Epithelial cell of esophagus (primary cell): ENCODE data around the gene PPP3CB.

Source experiments
- DNase-seq: peaks from one replicate; pipeline ENCODE4 v3.0.0; 2010; ENCODE audit warnings: low read depth
- H3K4me3 ChIP-seq: 2 replicates; pipeline ENCODE4 v1.5.1; 2011; ENCODE audit warnings: mild to moderate bottlenecking, low read length, control low read depth
- CTCF ChIP-seq: IDR thresholded peaks from 2 replicates; pipeline ENCODE4 v1.5.1; 2011; ENCODE audit warnings: low read depth, mild to moderate bottlenecking, low read length, control low read depth, inconsistent platforms; ENCODE audit not compliant: insufficient read depth; ENCODE audit errors: missing control alignments

PPP3CB gene

GRCh38 chr10:73465978-73466726 is 29.7 kb downstream of the PPP3CB start:
- TF ChIP-seq CTCF: no peak
- no peak for DNase-seq
- H3K4me3 ChIP-seq: no peak overlapping the region

GRCh38 chr10:73460897-73461296 is 34.9 kb downstream of the PPP3CB start:
- TF ChIP-seq CTCF: no peak
- no peak for DNase-seq
- no peak overlapping the region for H3K4me3 ChIP-seq

- H3K4me3 ChIP-seq: no peak overlapping the region
- no peak for TF ChIP-seq CTCF
- no peak for DNase-seq
Measured at GRCh38 chr10:73459683-73460314, 36.0 kb downstream of the PPP3CB start.

- H3K4me3 ChIP-seq: no peak overlapping the region
- no peak for TF ChIP-seq CTCF
- DNase-seq: no peak
Measured at GRCh38 chr10:73456187-73456890, 39.5 kb downstream of the PPP3CB start.

- no peak overlapping the region for H3K4me3 ChIP-seq
- DNase-seq: no peak
- TF ChIP-seq CTCF: no peak
Measured at GRCh38 chr10:73449113-73449512, 46.7 kb downstream of the PPP3CB start.

- no peak for DNase-seq
- no peak for TF ChIP-seq CTCF
- no peak overlapping the region for H3K4me3 ChIP-seq
Measured at GRCh38 chr10:73448384-73448783, 47.4 kb downstream of the PPP3CB start.
